GM06990 (cell line): ENCODE results near the gene SP1.
A peak's percentile ranks its signal among the peaks of the same experiment; 100 is the strongest.

ENCODE experiments used
- DNase-seq: peaks from one replicate; pipeline ENCODE4 v3.0.0-alpha.2; 2011; ENCODE audit not compliant: insufficient read length; ENCODE audit errors: extremely low read depth
- H3K27me3 ChIP-seq: replicated peaks from 2 replicates; pipeline ENCODE4 v1.6.0; 2011; ENCODE audit warnings: low read length; ENCODE audit not compliant: control insufficient read depth, insufficient read depth
- H3K36me3 ChIP-seq: 2 replicates; pipeline ENCODE4 v1.5.1; 2011; ENCODE audit warnings: low read length; ENCODE audit not compliant: control insufficient read depth, insufficient read depth
- H3K4me3 ChIP-seq: replicated peaks from 2 replicates; pipeline ENCODE4 v1.5.1; 2011; ENCODE audit warnings: low read depth, mild to moderate bottlenecking, control low read depth, low read length
- CTCF ChIP-seq: IDR thresholded peaks from 2 replicates; pipeline ENCODE4 v1.5.1; 2011; ENCODE audit warnings: low read length, control low read depth, mild to moderate bottlenecking, inconsistent platforms; ENCODE audit not compliant: insufficient read depth, poor library complexity, severe bottlenecking

SP1 gene

DNA sequence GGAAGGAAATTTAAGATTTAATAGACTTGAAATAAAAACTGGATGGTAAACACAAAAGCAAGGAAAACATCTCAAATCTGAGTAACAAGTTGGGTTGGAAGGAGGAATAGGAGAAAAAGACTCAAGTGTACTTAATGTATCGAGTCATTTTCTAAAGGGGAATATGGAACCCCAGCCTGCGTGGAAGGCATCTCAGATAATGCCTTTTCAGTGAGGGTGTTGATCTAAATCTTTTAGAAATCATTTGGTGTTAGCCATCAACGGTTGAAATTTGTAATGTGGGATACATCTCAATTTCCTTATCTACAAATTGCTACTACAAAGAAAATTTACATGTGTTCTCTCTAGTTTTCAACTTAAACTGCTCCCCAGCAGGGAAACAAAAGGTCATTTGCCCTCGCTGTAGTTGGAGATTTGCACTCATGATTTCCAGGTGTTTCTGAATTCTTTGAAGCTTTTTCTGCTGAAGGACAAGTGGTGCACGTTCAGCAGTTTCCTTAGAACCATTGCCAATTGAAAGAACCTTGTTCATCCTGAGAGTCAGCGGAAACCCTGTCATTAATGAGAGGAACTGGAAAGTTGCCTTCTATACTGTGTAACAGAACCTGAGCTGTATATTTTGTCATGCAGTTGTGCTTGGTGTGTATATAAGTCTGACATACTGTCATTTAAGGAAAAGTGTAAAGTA is 74.1 kb downstream of the SP1 start:
- TF ChIP-seq CTCF: no peak
- peak overlapping the region; percentile 90 for H3K4me3 ChIP-seq
- DNase-seq: no peak
- peaks cover 26% of the 10 kb centered on the region for H3K36me3 ChIP-seq
- no peaks in the 10 kb centered on the region for H3K27me3 ChIP-seq

DNA sequence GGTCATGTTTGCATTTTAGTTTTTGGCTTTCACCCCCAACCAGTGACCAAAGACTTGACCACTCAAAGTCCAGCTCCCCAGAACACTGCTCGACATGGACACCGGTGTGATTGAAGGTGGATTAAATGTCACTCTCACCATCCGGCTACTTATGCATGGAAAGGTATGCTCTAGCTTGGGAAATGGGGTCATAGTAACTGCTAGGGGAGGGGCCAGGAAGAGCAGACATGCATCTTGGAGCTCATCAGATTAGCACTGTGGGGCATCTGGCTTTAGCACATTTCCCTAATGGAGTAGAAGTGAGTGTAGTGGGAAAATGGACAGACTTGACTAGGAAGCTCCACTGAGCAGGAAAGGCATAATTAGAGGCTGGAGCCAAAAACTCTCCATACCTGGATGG is 74.7 kb downstream of the SP1 start:
- no peak for DNase-seq
- no peak for TF ChIP-seq CTCF
- Histone ChIP-seq H3K36me3 (peaks cover 29% of the 10 kb centered on the region), H3K27me3 (no peaks in the 10 kb centered on the region), H3K4me3 (no peak overlapping the region)

DNA sequence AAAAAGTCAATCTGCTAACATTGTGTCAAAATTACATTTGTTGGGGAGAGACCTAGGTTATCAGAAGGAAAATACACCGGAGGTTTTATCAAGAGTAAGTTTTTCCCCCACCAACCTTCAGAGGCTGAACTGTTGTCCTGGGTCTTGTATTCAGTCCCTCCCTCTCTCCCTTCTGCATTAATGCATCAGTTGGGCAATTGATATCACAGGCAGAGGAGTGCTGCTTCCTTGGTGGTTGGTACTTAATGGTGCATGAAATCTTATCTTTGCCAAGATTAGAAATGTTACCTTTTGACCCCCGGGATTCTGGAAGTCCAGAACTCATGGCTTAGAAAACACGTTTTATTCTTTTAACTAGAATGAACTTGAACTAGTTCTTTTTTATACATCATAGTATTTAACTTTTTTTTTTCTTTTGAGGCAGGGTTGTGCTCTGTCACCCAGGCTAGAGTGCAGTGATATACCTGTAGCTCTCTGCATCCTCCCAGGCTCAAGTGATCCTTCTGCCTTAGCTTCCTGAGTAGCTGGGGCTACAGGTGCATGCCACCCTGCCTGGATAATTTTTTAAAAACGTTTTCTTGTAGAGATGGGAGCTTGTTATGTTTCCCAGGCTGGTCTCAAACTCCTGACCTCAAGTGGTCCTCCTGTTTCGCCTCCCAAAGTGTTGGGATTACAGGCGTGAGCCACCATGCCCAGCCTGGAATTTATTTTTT is 76.8 kb downstream of the SP1 start:
- no peak for DNase-seq
- Histone ChIP-seq H3K4me3 (no peak overlapping the region), H3K27me3 (no peaks in the 10 kb centered on the region), H3K36me3 (peaks cover 43% of the 10 kb centered on the region)
- TF ChIP-seq CTCF: no peak

GRCh38 chr12:53459097-53459496 is 79.1 kb downstream of the SP1 start:
- no peak for TF ChIP-seq CTCF
- DNase-seq: no peak
- H3K36me3 ChIP-seq: peaks cover 54% of the 10 kb centered on the region
- H3K4me3 ChIP-seq: no peak overlapping the region
- H3K27me3 ChIP-seq: no peaks in the 10 kb centered on the region

GRCh38 chr12:53461059-53461458 is 81.1 kb downstream of the SP1 start:
- DNase-seq: no peak
- peaks cover 56% of the 10 kb centered on the region for H3K36me3 ChIP-seq
- no peak for TF ChIP-seq CTCF
- no peaks in the 10 kb centered on the region for H3K27me3 ChIP-seq
- H3K4me3 ChIP-seq: no peak overlapping the region
